Measurements from ENCODE around the gene ORM1.

DNA sequence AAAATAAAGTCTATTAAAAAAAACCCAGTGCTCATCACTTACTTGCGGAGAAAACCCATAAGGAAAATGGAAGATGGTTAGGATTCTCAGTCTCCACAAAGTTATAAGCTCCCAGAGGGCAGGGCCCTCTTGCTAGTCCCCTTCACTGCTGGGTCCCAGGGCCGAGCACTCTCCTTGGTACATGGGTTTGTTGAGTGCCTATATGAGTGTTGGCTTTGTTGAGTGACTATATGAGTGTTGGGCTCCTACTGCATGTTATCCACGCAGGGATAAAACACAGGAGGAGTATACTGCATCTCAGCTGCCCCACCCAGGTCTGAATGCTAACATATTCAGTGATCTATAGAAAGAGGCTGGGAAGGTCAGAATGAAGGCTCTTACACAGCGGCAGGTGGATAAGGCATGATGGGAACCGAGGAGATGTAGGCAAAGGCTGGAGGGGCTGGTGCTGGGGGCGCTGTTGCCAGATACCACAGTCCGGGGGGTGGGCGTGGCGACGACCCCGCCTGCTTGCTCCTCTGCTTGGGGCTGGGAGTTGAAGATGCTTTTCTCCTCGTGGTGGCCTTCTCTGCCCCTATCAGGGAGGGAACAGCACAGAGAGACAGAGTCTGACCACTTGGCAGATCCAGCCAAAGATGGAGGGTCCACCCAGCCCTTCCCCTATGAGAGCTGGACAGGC, 18.4 kb downstream of the ORM1 start:
- no peak for TF ChIP-seq CTCF (IDR thresholded peaks at IDR 0.05; ENCODE audit: low read length)
- TF ChIP-seq EZH2phosphoT487 (IDR thresholded peaks at IDR 0.05; ENCODE audit: low read length): no peak
